ENCODE results near the gene HS6ST3. TPM values are rescaled to one million over a fixed set of nuclear protein-coding genes. Genes with fewer than 3 reads are reported as not detected.

The HS6ST3 gene
- total and polyA plus RNA-seq, 2 of the 13 experiments (the other 11 are each of a cell fraction or from before 2014, with no cell fraction given) = not detected

- no peak overlapping the region for H3K9ac ChIP-seq (ENCODE audit: insufficient read depth, low read depth, low read length)
- CTCF ChIA-PET (ENCODE audit: low intra/inter-chr PET ratio, low total read pairs) = interaction anchor here (2.1 to 2.3 kb wide), 2 partner anchors 136 to 144 kb away, joined by 13 to 15 read pairs; no protein-coding TSS in a partner anchor
- no peaks in the 10 kb centered on the region for H3K4me1 ChIP-seq (ENCODE audit: insufficient read depth, low read length)
- in situ Hi-C loops (cut with HindIII; ENCODE audit: extremely low pct_ligation_motif_present, low pct_unique_long_range_greater_than_20kb) (no loop called here), intact Hi-C loops (cut with micrococcal nuclease; ENCODE audit: unreplicated experiment) (loop anchor here (1.0 to 5.0 kb wide), 2 partner anchors 135 to 681 kb away; no protein-coding TSS in a partner anchor)
- no peaks in the 10 kb centered on the region for H3K9me3 ChIP-seq (ENCODE audit: low read length)
- peak; percentile 50 for DNase-seq (ENCODE audit: low spot score)
- no peaks in the 10 kb centered on the region; a peak in 1 of 5 replicates for H3K27me3 ChIP-seq (ENCODE audit: control insufficient read depth in 1 of 2, insufficient read depth in 2 of 2, low read length in 2 of 2)
- no peaks in the 10 kb centered on the region for H4K20me1 ChIP-seq (ENCODE audit: insufficient read depth, low read length)
- TF ChIP-seq ZFP1 (CRISPR knock-in tag; IDR thresholded peaks at IDR 0.05) (no peak), ZNF574 (CRISPR knock-in tag; IDR thresholded peaks at IDR 0.05) (peak; percentile 76), CTCF (CRISPR knock-in tag; IDR thresholded peaks at IDR 0.05) (peak; percentile 83), RAD21 (CRISPR knock-in tag; IDR thresholded peaks at IDR 0.05) (peak; percentile 74), SMC3 (IDR thresholded peaks at IDR 0.05; ENCODE audit: low read length) (peak; percentile 62), YY1 (IDR thresholded peaks at IDR 0.05; ENCODE audit: insufficient read depth, insufficient replicate concordance, low read depth, low read length) (peak; percentile 37), ZBTB26 (CRISPR knock-in tag; IDR thresholded peaks at IDR 0.05; ENCODE audit: borderline replicate concordance) (no peak), SCMH1 (CRISPR knock-in tag; IDR thresholded peaks at IDR 0.05; ENCODE audit: borderline replicate concordance) (no peak), STAG1 (CRISPR knock-in tag; IDR thresholded peaks at IDR 0.05) (peak; percentile 80), ZNF644 (CRISPR knock-in tag; IDR thresholded peaks at IDR 0.05; ENCODE audit: low read depth) (0 out of 2 replicates have a peak, but pooled peaks have one; percentile 36), ZNF235 (CRISPR knock-in tag; IDR thresholded peaks at IDR 0.05; ENCODE audit: borderline replicate concordance) (no peak)
- H3K4me3 ChIP-seq (replicated peaks in 1 of 3; ENCODE audit: insufficient read depth in 1 of 3, low read depth in 2 of 3, low read length in 3 of 3) = no peak overlapping the region
- H3K79me2 ChIP-seq (ENCODE audit: insufficient read depth, low read length) = no peaks in the 10 kb centered on the region
- FAIRE-seq = peak; percentile 89
- H3K36me3 ChIP-seq (replicated peaks in 1 of 2; ENCODE audit: control insufficient read depth in 1 of 2, insufficient read depth in 2 of 2, low read length in 2 of 2) = no peaks in the 10 kb centered on the region
- H2AFZ ChIP-seq (ENCODE audit: low read length) = no peak overlapping the region
- ATAC-seq = peak; percentile 100
- BruUV-seq (replicated peaks) = no TSS peak
- H3K4me2 ChIP-seq (ENCODE audit: low read depth, low read length) = no peak overlapping the region
- H3K27ac ChIP-seq (ENCODE audit: extremely low read length, insufficient read depth, low read length) = no peak overlapping the region
- POLR2A ChIA-PET = no interaction called here
Measured at GRCh38 chr13:96822895-96823294, 733.0 kb downstream of the HS6ST3 start.
